HG02938 (cell line): ENCODE results near the gene TSC22D3.

Experiments
- ATAC-seq: cut with Tn5 transposase; IDR thresholded peaks from one replicate; pipeline ENCODE4 v1.9.1; 2021; ENCODE audit warnings: mild to moderate bottlenecking, moderate library complexity; ENCODE audit not compliant: unreplicated experiment

TSC22D3 gene

DNA sequence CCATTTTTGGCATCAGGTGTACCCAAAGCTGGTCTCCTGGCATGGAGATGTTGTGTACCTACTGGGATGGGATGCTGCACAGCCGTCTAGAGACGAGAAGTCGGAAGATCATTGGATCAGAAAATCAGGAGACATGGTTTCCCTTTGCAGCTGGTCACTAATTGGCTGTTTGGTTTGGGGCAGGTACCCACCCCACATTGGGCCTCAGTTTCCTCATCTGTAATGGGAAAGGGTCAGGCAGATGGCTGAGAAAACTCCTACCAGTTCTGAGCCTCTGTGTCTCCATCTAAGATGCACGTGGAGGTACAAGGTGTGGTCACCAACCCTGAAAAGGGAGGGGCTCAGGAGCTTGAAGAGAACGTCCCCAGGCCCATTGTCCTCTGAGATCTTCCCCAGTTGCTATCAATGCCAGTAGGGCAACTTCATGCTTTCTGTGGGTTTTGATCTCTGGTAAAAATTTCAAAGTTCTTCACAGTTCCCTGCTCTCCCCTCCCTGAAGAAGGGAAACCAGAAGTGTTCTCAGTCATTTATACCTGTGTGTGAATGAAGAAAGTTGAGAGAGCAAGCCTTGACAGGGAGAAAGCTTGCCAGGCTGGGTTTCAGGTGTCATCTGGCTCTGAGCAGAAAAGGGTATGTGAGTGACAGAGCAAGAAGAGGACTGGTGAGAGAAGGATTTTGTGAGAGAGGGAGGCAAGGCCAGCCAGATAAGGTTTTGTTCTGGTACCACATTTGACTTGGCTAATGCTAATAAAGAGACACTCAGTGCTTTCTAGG is 15.1 kb downstream of the TSC22D3 start:
- ATAC-seq: no peak

DNA sequence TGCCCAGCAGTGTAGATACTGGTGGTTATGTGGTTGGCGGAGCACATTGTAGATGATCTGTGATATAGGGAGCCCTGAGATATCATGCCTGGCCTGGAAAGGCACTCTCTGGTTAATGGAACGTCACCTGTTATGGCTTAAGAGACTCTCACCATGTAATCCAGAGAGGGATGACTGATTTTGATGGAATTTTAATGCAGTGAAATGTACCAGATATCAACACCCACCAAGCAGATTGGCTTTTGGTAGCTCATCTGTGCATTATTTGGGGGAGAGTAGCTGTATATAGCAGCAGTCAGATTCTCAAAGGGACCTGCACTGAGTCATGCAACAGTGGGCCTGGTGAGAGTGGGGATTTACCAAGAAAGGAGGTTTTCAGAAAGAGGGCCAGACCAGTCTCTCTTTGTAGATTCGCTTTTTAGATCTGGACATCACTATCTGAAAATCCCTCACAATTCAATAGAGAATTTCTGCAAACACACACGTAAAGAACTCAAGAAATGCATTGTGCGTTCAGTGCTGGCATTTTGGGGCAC is 17.3 kb downstream of the TSC22D3 start:
- no peak for ATAC-seq

DNA sequence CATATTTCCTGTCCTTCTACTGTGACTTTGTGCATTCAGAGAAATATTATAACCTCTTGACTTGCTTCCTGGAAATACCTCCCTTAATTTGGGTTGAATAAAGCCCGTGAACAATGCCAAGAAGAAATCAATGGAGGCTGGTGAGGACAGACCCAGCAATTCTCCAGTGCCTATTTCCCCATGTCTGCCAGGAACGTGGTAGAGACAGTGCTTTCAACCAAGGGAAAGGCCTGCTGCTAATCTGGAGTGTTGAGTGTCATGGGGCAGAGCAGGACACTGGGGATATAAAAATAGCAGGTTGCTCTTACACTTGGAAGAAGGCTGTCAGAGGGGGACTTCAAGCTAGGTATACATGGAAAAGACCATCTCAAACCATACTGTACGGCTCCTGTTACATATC is 19.9 kb downstream of the TSC22D3 start:
- no peak for ATAC-seq

DNA sequence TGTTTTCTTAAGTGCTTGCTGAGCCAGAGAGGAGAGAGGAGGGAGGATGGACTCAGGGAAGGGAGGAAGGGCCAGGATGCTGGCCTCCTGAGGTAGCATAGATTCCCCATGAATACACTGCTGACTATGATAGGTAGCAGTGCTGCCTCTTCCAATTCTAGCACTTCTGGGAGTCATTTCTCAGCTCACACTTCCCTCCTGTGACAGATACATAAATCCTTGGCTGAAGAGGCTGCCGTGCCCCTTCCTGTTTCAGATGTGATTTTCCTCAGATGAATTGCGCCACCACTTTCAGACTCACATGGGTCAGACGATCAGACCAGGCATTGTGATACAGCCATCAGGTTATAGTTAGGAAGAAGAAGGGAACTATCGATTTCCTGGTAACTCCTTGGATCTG is 22.4 kb downstream of the TSC22D3 start:
- ATAC-seq: no peak

DNA sequence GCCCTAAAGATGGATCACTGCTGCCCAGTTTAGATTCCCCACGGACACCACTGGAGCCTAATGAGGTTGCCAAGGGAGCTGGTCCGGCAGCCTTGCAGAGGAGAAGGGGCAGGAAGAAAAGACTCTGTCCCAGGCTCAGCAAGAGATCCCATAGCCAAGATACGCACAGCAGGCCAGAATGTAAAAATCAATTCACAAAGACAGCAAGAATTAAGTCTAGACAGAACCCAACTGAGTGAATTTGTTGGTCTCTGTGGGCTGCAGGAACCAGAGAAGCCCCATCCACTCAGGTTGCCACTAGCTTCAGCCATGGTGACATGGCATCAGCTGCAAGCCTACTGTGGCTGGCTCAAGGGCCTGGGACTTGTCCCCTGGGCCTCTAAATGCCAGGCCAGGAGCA is 22.9 kb downstream of the TSC22D3 start:
- no peak for ATAC-seq

DNA sequence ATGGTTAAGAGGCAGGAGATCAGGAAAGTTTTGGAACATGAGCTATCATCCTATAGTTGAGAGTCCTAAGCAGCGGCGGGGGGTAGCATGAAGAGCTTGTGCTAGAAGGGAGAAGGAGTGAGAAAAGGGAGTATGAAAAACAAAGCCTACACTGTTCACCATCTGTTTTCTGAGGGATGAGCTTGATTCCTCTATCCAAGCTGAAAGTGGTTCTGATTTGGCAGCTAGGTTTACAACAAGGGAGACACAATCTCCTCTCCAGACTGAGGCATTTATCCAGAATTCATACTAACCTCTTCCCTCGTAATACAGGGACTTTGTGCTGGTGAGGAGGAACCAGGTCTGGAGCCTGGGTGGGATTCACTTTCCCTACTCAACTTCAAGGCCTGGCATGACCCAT is 23.5 kb downstream of the TSC22D3 start:
- no peak for ATAC-seq

DNA sequence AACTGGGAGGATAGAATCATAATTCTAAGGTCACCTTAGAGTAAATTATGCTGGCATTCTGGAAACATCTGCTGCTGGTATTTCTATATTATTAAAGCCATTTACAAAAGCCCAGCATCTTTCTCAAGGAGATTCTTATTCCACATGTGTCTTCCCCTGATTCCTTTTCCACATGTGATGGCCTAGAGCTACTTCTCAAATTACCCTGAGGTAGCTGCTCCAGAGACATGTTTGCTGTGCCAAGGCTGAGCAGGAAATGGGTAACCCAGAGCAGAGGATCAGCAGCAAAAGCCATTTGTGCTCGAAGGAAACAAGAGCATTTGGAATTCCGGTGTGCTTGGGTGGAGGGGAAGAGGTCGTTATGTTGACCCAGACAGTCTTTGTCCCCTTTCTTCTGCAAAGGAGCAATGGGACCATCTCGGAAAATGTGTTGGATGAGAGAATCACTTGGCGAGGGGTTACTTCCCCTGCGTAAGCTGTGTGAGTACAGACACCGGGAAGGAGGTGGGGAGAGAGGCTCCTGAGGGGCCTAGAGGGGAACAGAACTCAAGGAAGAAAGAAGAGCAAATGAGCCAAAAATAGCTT is 24.6 kb downstream of the TSC22D3 start:
- ATAC-seq: no peak

DNA sequence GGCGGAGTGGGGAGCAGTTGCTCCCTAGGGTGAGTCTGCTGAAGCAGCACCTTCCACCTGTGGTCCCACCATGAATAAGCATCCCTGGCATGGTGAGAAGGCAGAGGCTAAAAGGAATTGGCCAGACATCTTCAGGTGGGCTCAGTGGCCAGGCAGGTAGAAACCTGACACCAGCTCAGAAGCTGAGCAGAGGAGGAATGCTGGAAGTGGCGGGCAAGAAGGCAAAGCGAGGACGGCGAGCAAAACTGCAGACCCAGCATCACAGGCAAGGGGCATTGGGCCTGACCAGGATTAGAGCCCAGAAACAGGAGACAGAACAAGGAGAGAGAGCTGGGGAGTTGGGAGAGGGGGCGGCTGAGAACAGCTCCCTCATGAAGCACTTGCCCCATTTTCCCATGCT is 25.3 kb downstream of the TSC22D3 start:
- no peak for ATAC-seq

DNA sequence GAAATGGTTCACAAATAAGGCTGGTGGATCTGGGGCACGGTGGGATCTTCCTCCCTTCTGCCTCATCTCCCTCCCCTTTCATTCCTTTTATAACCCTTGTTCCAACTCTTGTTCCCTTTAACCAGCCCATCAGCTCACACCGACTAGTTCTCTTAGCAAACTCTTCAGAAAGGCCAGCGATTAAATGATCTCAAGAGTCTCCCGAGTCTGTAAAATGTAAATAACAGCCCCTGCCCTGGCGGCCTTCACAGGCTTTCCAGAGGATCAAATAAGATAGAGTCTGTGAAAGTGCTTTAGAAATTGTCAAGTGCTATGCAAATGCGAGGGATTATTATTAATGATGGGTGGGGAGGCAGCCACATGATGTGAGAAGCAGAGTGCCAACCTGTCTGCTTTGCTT is 27.1 kb downstream of the TSC22D3 start:
- no peak for ATAC-seq

DNA sequence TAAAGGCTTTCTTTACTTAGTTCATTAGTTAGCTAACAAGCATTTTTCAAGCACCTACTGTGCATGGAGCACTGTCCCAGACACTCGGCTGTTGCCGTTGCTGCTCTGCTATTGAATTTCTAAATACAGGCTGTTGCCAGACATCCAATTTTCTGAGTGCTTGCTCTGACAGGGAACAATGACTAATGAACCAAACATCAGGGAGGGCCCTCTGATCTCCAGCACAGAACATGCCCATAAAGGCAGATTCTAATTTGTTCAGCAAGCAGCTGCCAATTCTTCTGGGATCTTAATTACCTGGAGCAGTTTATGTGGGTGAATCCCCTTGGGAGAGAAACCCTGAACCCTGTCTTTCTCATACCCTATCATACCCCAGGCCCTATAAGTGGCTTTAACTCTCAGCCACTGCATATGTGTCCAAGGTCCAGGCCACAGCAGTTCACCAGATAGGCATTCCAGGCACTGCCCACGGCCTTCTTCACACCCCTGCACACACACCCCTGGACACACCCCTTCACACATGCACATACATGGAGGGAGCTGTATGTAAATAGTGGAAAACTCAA is 27.9 kb downstream of the TSC22D3 start:
- ATAC-seq: no peak

DNA sequence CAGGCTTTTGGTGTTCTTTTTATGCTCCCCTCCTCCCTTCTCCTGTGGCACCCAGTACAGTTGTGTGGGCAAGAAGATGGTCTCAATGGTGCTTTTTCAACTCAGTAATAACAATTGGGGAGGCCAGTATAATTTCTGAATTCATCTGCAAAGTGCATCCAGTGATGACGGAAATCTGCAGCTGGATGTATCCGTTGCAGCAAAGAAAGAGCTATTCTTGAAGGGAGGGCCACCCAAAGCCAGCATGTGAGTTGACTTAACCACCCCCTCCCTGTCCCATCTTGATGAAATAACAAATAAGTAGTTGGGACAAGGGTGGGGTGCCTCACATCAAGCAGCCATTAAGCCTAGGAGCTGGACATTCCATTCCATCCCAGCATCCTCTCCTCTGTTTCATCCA is 30.7 kb downstream of the TSC22D3 start:
- no peak for ATAC-seq

DNA sequence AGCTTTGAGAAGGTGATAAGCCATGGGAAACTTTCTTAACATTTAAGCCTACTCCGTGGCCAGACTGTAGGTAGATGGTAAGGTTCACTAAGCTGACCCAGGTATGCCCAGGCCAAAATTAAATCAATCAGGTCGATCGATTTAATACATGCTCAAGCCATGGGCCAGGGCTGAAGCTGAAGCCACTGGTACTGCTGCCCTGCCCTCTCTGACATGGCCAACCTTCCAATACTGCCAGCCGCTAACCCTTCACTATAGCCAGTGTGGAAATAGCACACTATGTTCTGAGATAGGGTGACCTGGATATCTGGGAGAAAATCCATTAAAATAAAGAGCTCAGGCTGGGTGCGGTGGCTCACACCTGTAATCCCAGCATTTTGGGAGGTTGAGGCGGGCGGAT is 31.6 kb downstream of the TSC22D3 start:
- ATAC-seq: no peak

DNA sequence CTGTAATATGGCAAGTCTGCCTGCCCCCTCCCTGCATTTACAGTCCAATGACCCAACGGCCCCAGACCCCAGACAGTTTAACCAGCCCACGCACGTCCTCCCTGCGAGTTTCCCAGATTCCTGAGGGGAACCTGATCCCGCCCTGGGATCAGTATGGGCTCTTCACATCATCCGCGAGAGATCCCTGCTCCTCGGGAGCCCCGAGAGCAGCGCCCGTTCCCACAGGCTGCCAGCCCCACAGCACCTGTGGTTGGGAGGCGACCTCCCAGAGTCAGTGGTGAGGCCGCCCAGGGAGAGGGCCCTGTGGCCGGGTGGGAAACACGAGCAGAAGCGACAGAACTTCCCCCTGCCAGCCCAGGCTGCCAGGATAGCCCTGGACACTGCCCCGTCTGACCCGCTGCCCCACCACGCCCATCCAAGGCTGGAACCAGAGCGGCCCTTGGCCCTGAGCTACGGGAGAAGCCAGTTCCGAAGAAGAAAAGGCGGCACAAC is 32.8 kb downstream of the TSC22D3 start:
- no peak for ATAC-seq

DNA sequence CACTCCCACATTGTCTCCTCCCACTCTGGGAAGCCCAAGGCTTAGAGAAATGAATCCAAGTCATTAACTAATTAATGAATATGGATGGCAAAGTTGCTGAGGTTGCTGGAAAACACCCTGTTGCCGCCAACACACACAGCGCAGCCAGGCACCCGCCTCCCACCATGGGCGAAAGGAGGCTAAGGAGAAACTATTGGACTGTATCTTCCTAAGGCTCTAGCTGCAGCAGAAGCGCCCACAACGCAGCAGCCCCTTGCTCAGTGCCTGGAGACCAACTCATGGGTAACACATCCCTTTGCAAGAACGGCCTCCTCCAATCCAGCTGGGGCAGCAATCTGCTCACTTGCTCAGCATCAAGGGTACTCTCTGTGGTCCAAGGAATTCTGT is 34.2 kb downstream of the TSC22D3 start:
- peak; percentile 14 for ATAC-seq

DNA sequence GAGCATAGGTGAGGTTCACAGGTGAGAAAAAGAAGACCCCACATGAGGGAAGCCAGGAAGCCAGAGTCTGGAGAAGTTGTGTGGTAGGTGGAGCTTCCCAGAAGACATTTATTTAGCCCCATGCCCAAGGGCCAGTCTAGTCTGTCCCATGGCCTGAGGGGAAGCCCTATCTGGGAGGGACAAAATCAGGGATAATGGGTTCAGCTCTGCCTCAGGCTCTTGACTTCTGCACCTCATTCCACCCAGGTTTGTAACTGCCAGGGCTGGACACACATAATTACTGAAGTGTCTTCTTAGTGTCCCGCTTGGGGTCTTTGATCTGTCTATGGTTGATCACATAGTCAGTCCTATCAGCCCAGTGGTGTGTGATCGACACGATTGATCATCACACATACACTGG is 36.0 kb downstream of the TSC22D3 start:
- no peak for ATAC-seq

DNA sequence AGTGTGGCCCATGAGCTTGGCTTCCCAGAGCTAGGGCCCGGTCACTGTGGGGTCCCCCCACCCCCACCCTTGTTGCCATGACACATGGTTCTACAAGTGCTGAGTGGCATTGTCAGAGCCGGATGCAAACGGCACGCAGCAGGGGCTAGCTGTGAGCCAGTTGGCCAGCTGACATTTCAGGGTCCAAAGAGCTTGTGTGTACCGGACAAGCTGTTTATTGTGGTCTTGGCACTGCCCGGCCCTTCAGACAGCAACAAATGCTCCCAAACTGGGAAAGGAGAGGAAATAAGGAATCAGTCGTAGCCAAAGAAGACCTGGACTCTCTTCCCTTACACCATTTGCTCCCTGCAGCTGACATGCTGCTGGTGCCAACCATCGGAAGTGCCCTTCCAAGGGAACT is 36.8 kb downstream of the TSC22D3 start:
- ATAC-seq: no peak

DNA sequence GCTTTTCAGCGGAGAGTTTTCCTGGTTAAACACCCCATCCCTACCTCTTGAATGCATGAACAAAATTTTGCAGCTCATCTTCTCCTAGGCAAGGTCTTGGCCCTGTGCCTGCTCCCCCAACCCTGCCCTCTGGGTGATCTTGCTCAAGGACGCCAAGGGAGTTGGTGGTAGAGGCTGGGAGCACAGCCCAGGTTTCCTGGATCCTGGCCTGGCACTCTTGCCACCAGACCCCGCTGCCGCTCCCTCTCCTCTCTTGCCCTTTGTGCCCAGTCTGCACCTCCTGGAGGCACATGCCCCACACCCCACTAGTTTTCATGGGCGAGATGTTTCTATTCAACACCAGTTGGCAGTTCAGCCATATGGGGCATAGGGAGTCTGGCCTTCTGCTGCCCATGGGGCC is 37.3 kb downstream of the TSC22D3 start:
- no peak for ATAC-seq

DNA sequence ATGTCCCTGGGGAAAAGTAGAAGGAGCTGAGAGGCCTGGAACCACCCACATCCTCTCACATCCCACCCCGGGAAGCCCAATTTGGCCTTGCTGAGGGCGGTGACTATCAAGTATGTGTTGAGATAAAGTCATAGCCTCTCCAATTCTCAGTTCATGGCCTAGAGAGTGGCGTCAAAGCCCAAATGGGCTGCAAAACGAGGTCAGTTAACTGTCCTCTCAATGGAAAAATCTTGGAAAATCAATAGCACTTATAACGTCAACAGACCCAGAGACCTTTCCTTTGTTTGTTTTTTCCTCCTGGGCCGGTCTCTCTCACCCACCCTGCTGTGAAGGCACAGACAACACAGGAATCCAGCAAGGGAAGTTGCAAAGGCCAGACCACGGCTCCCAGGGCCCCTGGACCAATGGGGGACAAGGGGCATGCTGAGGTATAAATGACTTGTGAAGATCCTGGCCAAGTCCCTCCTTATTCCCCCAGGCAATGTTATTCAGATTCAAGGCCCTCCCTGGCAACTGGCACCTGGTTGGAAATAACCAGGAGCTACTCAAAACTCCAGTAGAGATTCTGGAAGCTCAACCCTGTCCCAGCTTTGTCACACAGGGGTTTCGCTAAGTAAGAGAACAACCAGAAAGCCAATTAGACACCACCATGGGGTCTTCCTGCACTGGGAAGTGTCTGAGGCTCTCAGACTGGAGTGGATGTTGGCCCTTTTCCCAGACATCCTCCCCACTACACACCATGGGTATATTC is 38.6 kb downstream of the TSC22D3 start:
- ATAC-seq: no peak

DNA sequence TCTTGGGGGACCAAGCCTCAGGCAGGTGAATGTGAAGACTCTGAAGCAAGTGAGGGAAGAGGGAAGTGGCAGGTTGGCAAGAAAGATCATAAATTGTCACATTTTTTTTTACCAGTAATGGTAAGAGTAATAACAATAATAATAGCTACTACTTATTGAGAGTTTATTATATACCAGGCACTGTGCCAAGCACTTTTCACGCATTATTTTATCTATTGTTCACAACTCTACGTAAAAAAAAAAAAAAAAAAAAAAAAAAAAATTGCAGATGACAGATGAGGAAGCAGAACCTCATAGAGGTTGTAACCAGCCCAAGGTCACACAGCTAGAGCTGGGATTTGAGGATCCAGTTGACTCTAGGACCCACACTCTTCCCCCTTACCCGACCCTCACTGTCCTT is 40.9 kb downstream of the TSC22D3 start:
- no peak for ATAC-seq

DNA sequence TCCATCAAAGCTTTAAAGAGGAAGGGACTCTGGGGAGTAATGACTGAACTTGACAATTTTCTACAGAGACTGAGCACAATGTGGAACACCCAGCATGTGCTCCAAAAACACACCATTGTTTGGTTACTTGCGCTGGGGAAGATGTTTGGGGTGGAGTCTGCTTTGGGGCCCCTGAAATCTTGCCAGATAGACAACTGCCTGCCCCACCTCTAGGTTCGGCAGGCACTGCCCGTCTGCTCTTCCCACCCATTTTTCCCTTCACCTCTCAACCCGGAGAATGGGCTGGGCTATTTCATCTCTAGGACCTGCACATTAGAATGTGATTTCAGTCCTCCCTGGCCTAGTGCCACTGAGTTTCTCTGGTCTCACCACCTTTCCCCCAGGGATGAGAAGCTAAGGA is 41.9 kb downstream of the TSC22D3 start:
- ATAC-seq: no peak

DNA sequence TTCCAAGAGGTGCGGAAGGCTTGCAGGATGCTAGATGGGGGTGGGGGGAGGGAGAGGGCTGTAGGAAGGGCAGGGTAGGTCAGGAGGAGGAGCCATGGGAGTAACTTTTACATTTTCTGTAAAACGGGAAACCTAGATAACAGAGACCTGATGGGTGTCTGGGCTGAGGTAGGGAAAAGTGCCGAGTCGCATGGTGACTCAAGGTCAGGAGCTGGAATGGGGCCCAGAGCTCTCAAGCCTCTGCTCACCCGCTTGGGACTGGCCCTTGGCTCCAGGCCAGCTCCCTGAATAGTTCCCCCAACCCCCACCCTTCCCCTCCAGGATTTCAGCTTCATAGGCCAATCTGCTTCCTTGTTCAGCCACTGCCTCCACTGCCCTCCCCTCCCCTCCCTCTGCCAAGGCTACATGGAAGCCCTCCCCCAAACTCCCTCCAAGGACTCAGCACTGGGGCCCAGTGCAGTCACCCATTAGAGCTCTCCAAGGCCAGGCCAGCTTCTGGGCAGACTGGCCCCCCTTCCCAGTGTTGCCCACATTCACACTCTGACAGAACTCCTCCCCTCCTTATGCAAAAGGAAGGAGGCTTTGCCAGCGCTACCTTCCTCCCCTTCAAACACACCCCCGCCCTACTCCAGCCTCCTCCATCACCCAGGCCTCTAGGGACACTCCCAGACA is 43.6 kb downstream of the TSC22D3 start:
- ATAC-seq: no peak
